Activated CD8-positive, alpha-beta T cell treated with anti-CD3 and anti-CD28 coated beads for 36 hours (primary cell): ENCODE measurements around the gene MXD3. TPM values are rescaled to one million over a fixed set of nuclear protein-coding genes. Genes with fewer than 3 reads are reported as not detected.
"Not testable (repeated sequence)": the region's sequence is repeated elsewhere in the genome, so short reads cannot be mapped to it uniquely, and the experiment has no call there.

ENCODE experiments used
- ATAC-seq: fragments of 200-7000 bp; cut with Tn5 transposase; one replicate; pipeline ENCODE4 v1.10.0; 2021; ENCODE audit warnings: mild to moderate bottlenecking, moderate library complexity
- CTCF ChIA-PET: fragments of 350-600 bp; sonication (Branson Sonifier 250); formaldehyde crosslinking; loops from one replicate; lab custom pipeline; 2021; ENCODE audit warnings: antibody characterized with exemption; lab: Charles Lee
- POLR2A ChIA-PET: fragments of 350-600 bp; sonication (Branson Sonifier 250); formaldehyde crosslinking; loops from one replicate; lab custom pipeline; 2021; ENCODE audit warnings: antibody characterized with exemption; lab: Charles Lee
- DNase-seq: peaks from one replicate; pipeline ENCODE4 v3.0.0-alpha.2; 2020
- H3K27ac Mint-ChIP-seq: one replicate; pipeline ENCODE4 v1.8.0; 2021; ENCODE audit warnings: mild to moderate bottlenecking, mixed read lengths
- H3K27me3 Mint-ChIP-seq: one replicate; pipeline ENCODE4 v1.8.0; 2021; ENCODE audit warnings: mixed read lengths
- H3K36me3 Mint-ChIP-seq: one replicate; pipeline ENCODE4 v1.8.0; 2021; ENCODE audit warnings: low read depth, mixed read lengths
- H3K4me1 Mint-ChIP-seq: one replicate; pipeline ENCODE4 v1.8.0; 2021; ENCODE audit warnings: low read depth, mixed read lengths
- H3K4me3 Mint-ChIP-seq: one replicate; pipeline ENCODE4 v1.8.0; 2021; ENCODE audit warnings: mild to moderate bottlenecking, moderate library complexity, mixed read lengths
- H3K9me3 Mint-ChIP-seq: one replicate; pipeline ENCODE4 v1.8.0; 2021; ENCODE audit warnings: mixed read lengths
- CTCF ChIP-seq: fragments of 200-600 bp; IDR thresholded peaks from one replicate; pipeline ENCODE4 v1.8.0; 2022; ENCODE audit warnings: antibody characterized with exemption, mild to moderate bottlenecking
- intact Hi-C: fragments of 100-400 bp; cut with micrococcal nuclease; formaldehyde crosslinking; loops from one replicate; pipeline ENCODE4 v1.10.0; 2022
- total RNA-seq, 2 experiments: library from RNA; stranded (reverse); gene quantifications; one replicate each; pipeline ENCODE4 v1.2.3, GENCODE V29; 2021

The MXD3 gene
- total RNA-seq, 2 experiments from 2014 or later, result 19.3 to 25.1 TPM

GRCh38 chr5:177261510-177261909, 50.2 kb downstream of the MXD3 start:
- no peak for DNase-seq
- CTCF ChIA-PET, result no interaction called here

GRCh38 chr5:177260961-177261360, 50.7 kb downstream of the MXD3 start:
- Mint-ChIP-seq H3K4me3 (no peak overlapping the region), H3K4me1 (peaks cover 3% of the 10 kb centered on the region), H3K36me3 (peaks cover 44% of the 10 kb centered on the region), H3K27me3 (no peaks in the 10 kb centered on the region), H3K27ac (no peak overlapping the region), H3K9me3 (no peaks in the 10 kb centered on the region)
- CTCF ChIA-PET, result no interaction called here
- TF ChIP-seq CTCF, result no peak
- ATAC-seq, result no peak
- intact Hi-C loops, result no loop called here
- POLR2A ChIA-PET, result no interaction called here
- no peak for DNase-seq

More at GRCh38 chr5:177261510-177261909, 50.2 kb downstream of the MXD3 start:
- intact Hi-C loops, result no loop called here
- no peak for TF ChIP-seq CTCF
- no peak for ATAC-seq
- no peak overlapping the region for H3K27ac Mint-ChIP-seq
- H3K27me3 Mint-ChIP-seq, result no peaks in the 10 kb centered on the region
- no peaks in the 10 kb centered on the region for H3K9me3 Mint-ChIP-seq
- peaks cover 49% of the 10 kb centered on the region for H3K36me3 Mint-ChIP-seq
- POLR2A ChIA-PET, result no interaction called here
- H3K4me3 Mint-ChIP-seq, result no peak overlapping the region
- H3K4me1 Mint-ChIP-seq, result peaks cover 3% of the 10 kb centered on the region

- intact Hi-C loops, CTCF ChIA-PET, ATAC-seq, H3K4me3 Mint-ChIP-seq, POLR2A ChIA-PET, H3K9me3 Mint-ChIP-seq, DNase-seq, H3K27ac Mint-ChIP-seq, H3K27me3 Mint-ChIP-seq, H3K4me1 Mint-ChIP-seq: not testable (repeated sequence)
- peaks cover 38% of the 10 kb centered on the region for H3K36me3 Mint-ChIP-seq
Observed at GRCh38 chr5:177258711-177259110, 53.0 kb downstream of the MXD3 start.

Other genes with a start within 250 kb of the MXD3 start
- gene FGFR4, start 225.0 kb downstream of the MXD3 start, total RNA-seq, result 1 to 10 TPM; 1.3 to 2.2 TPM
- 10 to 100 TPM; 60.1 to 64.8 TPM for gene NSD1, start 178.1 kb downstream of the MXD3 start, total RNA-seq
- 10 to 100 TPM; 26.6 TPM for gene RAB24, start 8.2 kb downstream of the MXD3 start, total RNA-seq
- gene PRELID1, start 8.1 kb downstream of the MXD3 start, total RNA-seq, result 100 to 1,000 TPM; 222 to 233 TPM
- 10 to 100 TPM; 79.9 to 87.5 TPM for gene LMAN2, start 39.8 kb upstream of the MXD3 start, total RNA-seq
- 10 to 100 TPM; 50.4 to 52.5 TPM for gene RGS14, start 46.0 kb upstream of the MXD3 start, total RNA-seq
- under 1 TPM; 0.29 to 0.43 TPM for gene SLC34A1, start 72.5 kb upstream of the MXD3 start, total RNA-seq
- gene PFN3, start 88.8 kb upstream of the MXD3 start, total RNA-seq, result not detected
- 1 to 10 TPM; 7.9 TPM for gene F12, start 97.7 kb upstream of the MXD3 start, total RNA-seq
- 100 to 1,000 TPM; 133 to 137 TPM for gene GRK6, start 114.8 kb upstream of the MXD3 start, total RNA-seq
- gene PRR7, start 134.9 kb upstream of the MXD3 start, total RNA-seq, result 10 to 100 TPM; 32.6 to 36.4 TPM
- gene DBN1, start 161.7 kb upstream of the MXD3 start, total RNA-seq, result 100 to 1,000 TPM; 101 to 105 TPM
- 10 to 100 TPM; 68.4 to 73.0 TPM for gene PDLIM7, start 185.7 kb upstream of the MXD3 start, total RNA-seq
- 1 to 10 TPM; 7.4 to 8.0 TPM for gene DOK3, start 197.9 kb upstream of the MXD3 start, total RNA-seq
- gene DDX41, start 205.1 kb upstream of the MXD3 start, total RNA-seq, result 100 to 1,000 TPM; 226 to 228 TPM
- 10 to 100 TPM; 71.4 to 76.7 TPM for gene FAM193B, start 242.7 kb upstream of the MXD3 start, total RNA-seq